GM19372 (cell line): Measurements from ENCODE around the gene NDUFS7.

Experiments
- ATAC-seq: cut with Tn5 transposase; IDR thresholded peaks from one replicate; pipeline ENCODE4 v1.9.1; 2021; ENCODE audit warnings: mild to moderate bottlenecking, low read depth, moderate library complexity; ENCODE audit not compliant: unreplicated experiment

NDUFS7 gene

GRCh38 chr19:1383312-1384084 is at the start of gene NDUFS7:
Gene NDUFS7, plus strand, starts transcription at chr19:1383907. Its CDS starts 20 bp downstream, at chr19:1383927.
- ATAC-seq = peak; percentile 77

- no peak for ATAC-seq
Observed at GRCh38 chr19:1336079-1336684, 47.5 kb upstream of the NDUFS7 start.

GRCh38 chr19:1340681-1341469 is 42.8 kb upstream of the NDUFS7 start:
- no peak for ATAC-seq

- ATAC-seq = no peak
Observed at GRCh38 chr19:1343041-1343440, 40.7 kb upstream of the NDUFS7 start.

- ATAC-seq = no peak
Observed at GRCh38 chr19:1349211-1349610, 34.5 kb upstream of the NDUFS7 start.

GRCh38 chr19:1350867-1351266 is 32.8 kb upstream of the NDUFS7 start:
- no peak for ATAC-seq

- ATAC-seq = no peak
Observed at GRCh38 chr19:1351381-1351851, 32.3 kb upstream of the NDUFS7 start.

GRCh38 chr19:1353144-1353543 is 30.6 kb upstream of the NDUFS7 start:
- no peak for ATAC-seq

GRCh38 chr19:1354970-1355567 is 28.6 kb upstream of the NDUFS7 start:
- ATAC-seq = no peak

GRCh38 chr19:1355568-1356507 is 27.9 kb upstream of the NDUFS7 start:
- no peak for ATAC-seq

GRCh38 chr19:1356508-1356865 is 27.2 kb upstream of the NDUFS7 start:
- ATAC-seq = no peak

- no peak for ATAC-seq
Observed at GRCh38 chr19:1357531-1358109, 26.1 kb upstream of the NDUFS7 start.

- no peak for ATAC-seq
Observed at GRCh38 chr19:1360126-1360817, 23.4 kb upstream of the NDUFS7 start.

- no peak for ATAC-seq
Observed at GRCh38 chr19:1360818-1361461, 22.8 kb upstream of the NDUFS7 start.

- no peak for ATAC-seq
Observed at GRCh38 chr19:1361601-1362386, 21.9 kb upstream of the NDUFS7 start.

GRCh38 chr19:1362387-1363257 is 21.1 kb upstream of the NDUFS7 start:
- no peak for ATAC-seq

GRCh38 chr19:1363599-1363998 is 20.1 kb upstream of the NDUFS7 start:
- no peak for ATAC-seq
